GM19193 (cell line): Measurements from ENCODE around the gene INO80.

Source experiments
- POLR2A ChIP-seq: IDR thresholded peaks from 4 replicates; pipeline ENCODE4 v1.6.1; 2011; ENCODE audit not compliant: insufficient read depth, insufficient read length; ENCODE audit errors: extremely low read depth

INO80 gene

DNA sequence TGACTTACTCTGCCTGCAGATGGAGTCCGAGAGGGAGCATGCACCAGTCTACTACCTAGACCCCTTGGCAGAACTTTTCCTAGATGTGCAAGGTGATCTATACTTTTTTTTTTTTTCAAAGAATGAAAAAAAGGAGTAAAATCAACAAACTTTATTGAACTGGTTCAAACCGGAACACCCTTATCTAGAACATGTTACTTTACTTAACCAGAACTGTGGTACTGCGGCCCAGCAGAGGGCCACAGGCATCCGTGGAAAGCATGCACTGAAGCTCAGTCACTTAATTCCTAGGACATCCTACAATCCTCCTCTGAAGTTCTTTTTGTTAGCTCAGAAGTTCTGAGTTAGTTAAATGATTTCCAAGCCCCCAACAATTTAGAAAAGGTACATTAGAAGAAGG lies 141.2 kb downstream of the INO80 start:
- TF ChIP-seq POLR2A: no peak

GRCh38 chr15:40969363-40969762 lies 146.7 kb downstream of the INO80 start:
- no peak for TF ChIP-seq POLR2A

GRCh38 chr15:40968290-40969085 lies 147.6 kb downstream of the INO80 start:
- no peak for TF ChIP-seq POLR2A

- no peak for TF ChIP-seq POLR2A
Measured at GRCh38 chr15:40964634-40965033, 151.4 kb downstream of the INO80 start.

DNA sequence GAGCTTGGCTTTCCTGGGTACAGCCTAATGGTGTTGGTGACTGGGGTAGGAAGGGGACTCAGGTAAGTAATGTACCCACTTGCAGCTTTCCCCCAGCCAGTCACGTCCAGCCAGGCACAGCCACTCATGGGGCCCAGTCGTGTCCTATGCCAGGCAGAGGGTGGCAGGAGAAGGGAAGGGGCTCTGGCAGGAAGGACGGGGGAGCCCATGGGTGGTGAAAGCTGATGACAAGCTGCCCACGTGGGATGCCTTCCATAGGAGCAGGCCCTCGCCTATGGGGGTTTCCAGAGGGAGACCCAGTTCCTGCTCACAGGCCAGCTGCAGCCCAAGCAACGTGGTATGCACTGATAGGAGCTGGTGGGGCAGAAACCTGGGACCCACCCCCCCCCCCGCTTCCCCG lies 152.1 kb downstream of the INO80 start:
- TF ChIP-seq POLR2A: no peak

DNA sequence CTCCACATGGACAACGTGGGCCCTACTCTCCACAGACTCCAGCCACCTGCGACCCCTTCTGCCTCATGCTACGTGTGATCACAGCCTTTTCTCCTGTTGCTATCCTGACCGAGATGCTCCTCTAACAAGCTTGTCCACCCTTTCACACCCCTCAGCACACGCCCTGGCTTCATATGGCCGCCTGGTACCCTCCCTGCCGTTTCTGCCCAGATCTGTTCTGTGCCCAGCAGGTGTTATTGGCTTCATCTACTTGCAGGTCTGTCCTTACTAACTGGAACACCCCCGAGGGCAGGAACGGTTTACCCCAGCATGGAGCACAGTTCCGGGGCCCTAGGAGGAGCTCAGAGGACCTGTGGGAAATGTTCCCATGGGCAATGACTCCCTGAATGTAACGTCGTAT lies 152.9 kb downstream of the INO80 start:
- no peak for TF ChIP-seq POLR2A

DNA sequence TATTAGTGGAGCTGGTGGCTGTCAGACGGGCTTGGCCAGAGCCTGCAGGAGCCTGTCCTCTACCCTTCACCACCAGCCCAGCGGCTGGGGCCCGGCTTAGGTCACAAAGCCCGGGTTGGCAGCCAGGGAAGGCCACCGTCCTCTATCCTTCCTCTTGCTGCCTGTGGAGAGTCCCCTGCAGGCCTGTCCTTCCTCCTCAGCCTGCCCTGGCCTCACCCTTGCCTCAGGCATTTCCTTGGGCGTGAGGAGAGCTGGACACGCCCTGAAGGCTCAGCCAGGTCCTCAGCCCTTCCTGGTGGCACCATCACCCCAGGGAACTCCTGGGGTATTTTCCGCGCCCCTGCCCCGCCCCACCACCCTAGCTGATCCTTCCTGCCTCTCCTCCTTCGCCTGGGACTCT lies 155.2 kb downstream of the INO80 start:
- no peak for TF ChIP-seq POLR2A

DNA sequence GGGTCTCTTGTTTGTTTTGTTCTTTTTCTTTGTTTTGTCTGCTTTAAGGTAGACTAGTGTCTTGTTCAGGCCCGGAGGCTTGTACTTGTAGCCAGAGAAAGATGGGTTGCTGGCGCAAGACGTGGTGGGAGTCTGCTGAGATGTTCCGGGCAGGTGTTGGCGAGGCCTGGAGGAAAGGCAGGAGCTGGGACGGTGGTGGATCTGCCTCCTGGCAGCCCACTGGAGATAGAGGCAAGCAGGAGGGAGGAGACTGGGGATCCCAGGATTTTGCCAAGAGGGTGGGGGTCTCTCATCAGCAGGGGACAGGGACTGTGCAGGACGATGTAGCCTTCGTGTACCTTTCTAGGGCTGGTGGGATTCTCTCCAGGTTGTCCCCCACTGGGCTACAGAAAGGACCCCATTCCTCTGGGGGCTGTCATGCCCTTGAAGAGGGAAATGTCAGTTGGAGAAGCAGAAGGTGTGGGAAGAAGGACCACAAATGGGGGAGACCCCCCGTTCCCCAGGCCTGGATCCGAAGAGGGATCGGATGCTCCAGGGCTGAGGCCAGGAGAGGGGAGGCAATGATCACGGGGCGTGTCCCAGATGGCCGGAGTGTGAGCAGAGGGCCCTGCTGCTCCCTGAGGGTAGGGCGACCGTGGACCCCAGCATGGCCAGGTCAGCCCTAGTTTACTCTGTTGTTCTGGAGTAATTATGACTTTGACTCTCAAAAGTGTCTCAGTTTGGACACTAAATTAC lies 155.8 kb downstream of the INO80 start:
- no peak for TF ChIP-seq POLR2A

DNA sequence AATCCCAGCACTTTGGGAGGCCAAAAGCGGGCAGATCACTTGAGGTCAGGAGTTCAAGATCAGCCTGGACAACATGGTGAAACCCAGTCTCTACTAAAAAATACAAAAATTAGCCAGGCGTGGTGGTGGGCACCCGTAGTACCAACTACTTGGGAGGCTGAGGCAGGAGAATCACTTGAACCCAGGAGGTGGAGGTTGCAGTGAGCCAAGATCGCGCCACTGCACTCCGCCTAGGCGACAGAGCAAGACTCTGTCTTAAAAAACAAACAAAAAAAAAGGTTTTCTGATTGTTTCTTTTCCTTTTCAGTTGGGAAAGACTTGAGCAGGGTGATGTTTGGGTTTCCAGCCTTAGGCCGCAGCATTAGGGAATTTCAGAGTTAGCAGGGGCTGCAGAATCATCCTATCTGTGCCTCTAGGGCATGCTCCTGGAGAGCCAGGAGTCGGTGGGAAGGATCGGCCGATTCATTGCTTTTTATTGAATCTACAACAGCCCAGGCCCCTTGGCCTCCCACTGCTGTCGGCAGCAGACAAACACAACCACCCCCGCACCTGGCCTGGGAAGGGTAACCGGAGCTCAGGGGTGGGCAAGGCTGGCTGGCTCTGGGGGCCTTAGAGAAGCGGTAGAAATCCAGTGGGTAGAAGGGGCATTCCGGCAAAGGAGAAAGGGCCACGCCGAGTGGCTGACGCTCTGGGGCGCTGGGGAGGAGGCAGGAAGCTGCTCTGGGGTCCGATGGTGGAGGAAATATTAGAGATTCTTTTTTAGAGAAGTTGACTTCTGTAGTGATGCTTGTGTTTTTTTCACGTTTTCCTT lies 156.5 kb downstream of the INO80 start:
- no peak for TF ChIP-seq POLR2A

GRCh38 chr15:40958723-40959122 lies 157.4 kb downstream of the INO80 start:
- TF ChIP-seq POLR2A: no peak

DNA sequence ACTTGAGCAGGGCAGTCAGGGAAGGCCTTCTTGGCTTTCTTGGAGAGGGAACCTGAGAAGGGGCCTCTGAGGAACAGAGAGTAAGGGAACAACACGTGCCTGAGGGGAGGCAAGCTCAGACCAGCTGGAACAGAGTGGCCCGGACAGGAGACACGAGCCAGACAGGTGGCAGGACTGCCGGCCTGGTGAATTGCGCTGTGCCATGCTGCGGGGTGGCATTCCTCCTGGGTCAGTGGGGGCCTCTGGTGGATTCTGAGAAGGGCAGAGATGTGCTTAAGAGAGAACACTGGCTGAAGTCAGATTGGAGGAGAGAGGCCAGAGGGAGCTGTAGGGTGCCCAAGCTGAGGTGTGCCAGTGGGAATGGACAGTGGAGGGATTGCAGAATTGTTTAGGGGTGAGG lies 157.9 kb downstream of the INO80 start:
- no peak for TF ChIP-seq POLR2A

GRCh38 chr15:40957581-40958051 lies 158.5 kb downstream of the INO80 start:
- no peak for TF ChIP-seq POLR2A

- no peak for TF ChIP-seq POLR2A
Measured at GRCh38 chr15:40957041-40957555, 159.0 kb downstream of the INO80 start.

DNA sequence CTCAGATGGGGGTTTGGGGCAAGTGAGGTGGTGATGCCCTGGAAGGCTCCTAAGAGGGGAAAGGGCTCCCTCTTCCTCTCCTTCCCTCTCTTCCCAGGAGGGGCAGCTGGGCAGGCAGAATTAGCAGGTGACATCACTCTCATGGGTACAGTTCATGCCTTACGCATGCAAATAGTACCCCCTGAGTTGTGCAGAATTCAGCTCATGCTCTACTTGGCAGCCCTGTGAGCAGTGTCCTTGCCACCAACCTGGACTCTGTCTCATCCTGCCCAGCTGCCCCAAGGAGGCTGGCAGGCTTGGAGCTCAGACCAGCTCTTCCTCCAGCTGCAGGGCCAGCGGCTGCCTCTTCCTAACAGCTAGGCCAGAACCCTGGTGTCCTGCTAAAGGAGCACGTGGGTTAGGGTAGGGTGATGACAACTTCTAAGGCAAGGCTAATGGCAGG lies 159.5 kb downstream of the INO80 start:
- no peak for TF ChIP-seq POLR2A
